ENCODE data around the gene TIAM2.

GRCh38 chr6:155004017-155004416 is 8.9 kb downstream of the TIAM2 start:
- TF ChIP-seq EP300 (IDR thresholded peaks at IDR 0.05; ENCODE audit: low read length) (no peak), HLTF (IDR thresholded peaks at IDR 0.05) (no peak), FOXJ3 (CRISPR knock-in tag; IDR thresholded peaks at IDR 0.05) (no peak), NCOA1 (IDR thresholded peaks at IDR 0.05; ENCODE audit: low read depth) (no peak), USF1 (CRISPR knock-in tag; IDR thresholded peaks at IDR 0.05) (no peak), MBD2 (IDR thresholded peaks at IDR 0.05; ENCODE audit: borderline replicate concordance, low read depth) (no peak), TOE1 (IDR thresholded peaks at IDR 0.05; ENCODE audit: borderline replicate concordance) (no peak), TOE1 (CRISPR knock-in tag; IDR thresholded peaks at IDR 0.05; ENCODE audit: borderline replicate concordance, low read depth) (no peak), ZC3H4 (CRISPR knock-in tag; IDR thresholded peaks at IDR 0.05; ENCODE audit: borderline replicate concordance) (no peak), CTCF (IDR thresholded peaks at IDR 0.05 in 2 of 3, conservative IDR thresholded peaks at IDR 0.05 in 1 of 3; ENCODE audit: insufficient read depth in 2 of 3, low read depth in 1 of 3, low read length in 3 of 3) (no peak), SP1 (CRISPR knock-in tag; IDR thresholded peaks at IDR 0.05) (no peak), HDGF (IDR thresholded peaks at IDR 0.05) (no peak), HNRNPH1 (optimal IDR thresholded peaks at IDR 0.05; ENCODE audit: low read depth, low read length) (no peak), FOXK1 (CRISPR knock-in tag; IDR thresholded peaks at IDR 0.05; ENCODE audit: borderline replicate concordance) (no peak), NELFE (IDR thresholded peaks at IDR 0.05; ENCODE audit: insufficient read depth, insufficient read length) (no peak)

Data from K562 (cell line).